Loucy (cell line): ENCODE measurements around the gene ELMO1.

Source experiments
- H2AFZ ChIP-seq: fragments of 200-600 bp; sonication (generic); 2 replicates; pipeline ENCODE4 v1.6.0; 2016; ENCODE audit warnings: antibody characterized with exemption, mild to moderate bottlenecking, low read length, moderate library complexity
- H3F3A ChIP-seq: fragments of 200-600 bp; 2 replicates; pipeline ENCODE4 v1.6.0; 2016; ENCODE audit warnings: antibody characterized with exemption, low read depth, mild to moderate bottlenecking
- H3K27me3 ChIP-seq: fragments of 200-600 bp; sonication (generic); 2 replicates; pipeline ENCODE4 v1.6.1; 2014; ENCODE audit warnings: low read length, mild to moderate bottlenecking; ENCODE audit not compliant: insufficient read depth, poor library complexity, severe bottlenecking
- H3K36me3 ChIP-seq: fragments of 200-600 bp; sonication (generic); 2 replicates; pipeline ENCODE4 v1.6.1; 2016; ENCODE audit warnings: low read length; ENCODE audit not compliant: insufficient read depth
- H3K4me1 ChIP-seq: fragments of 200-600 bp; sonication (generic); 2 replicates; pipeline ENCODE4 v1.5.1; 2014; ENCODE audit warnings: low read length, mild to moderate bottlenecking; ENCODE audit not compliant: insufficient read depth, poor library complexity, severe bottlenecking
- H3K4me2 ChIP-seq: fragments of 200-600 bp; sonication (generic); 2 replicates; pipeline ENCODE4 v1.6.0; 2014; ENCODE audit warnings: antibody characterized with exemption, low read length, low read depth, mild to moderate bottlenecking; ENCODE audit not compliant: poor library complexity, severe bottlenecking
- H3K4me3 ChIP-seq: fragments of 200-600 bp; sonication (generic); 2 replicates; pipeline ENCODE4 v1.5.1; 2014; ENCODE audit warnings: low read length, mild to moderate bottlenecking, mixed read lengths; ENCODE audit not compliant: poor library complexity, severe bottlenecking
- H3K79me2 ChIP-seq: fragments of 200-600 bp; sonication (generic); 2 replicates; pipeline ENCODE4 v1.6.1; 2014; ENCODE audit warnings: low read length; ENCODE audit not compliant: insufficient read depth
- H3K9ac ChIP-seq: fragments of 200-600 bp; sonication (generic); 2 replicates; pipeline ENCODE4 v1.6.0; 2014; ENCODE audit warnings: mild to moderate bottlenecking, low read depth, low read length, moderate library complexity; ENCODE audit not compliant: poor library complexity, severe bottlenecking
- H3K9me2 ChIP-seq: fragments of 200-600 bp; sonication (generic); replicated peaks from 2 replicates; pipeline ENCODE4 v1.6.1; 2016; ENCODE audit warnings: low read depth, low read length, mixed read lengths
- H3K9me3 ChIP-seq: fragments of 200-600 bp; sonication (generic); 2 replicates; pipeline ENCODE4 v1.6.1; 2014; ENCODE audit warnings: mild to moderate bottlenecking, antibody characterized with exemption, low read length, low read depth; ENCODE audit not compliant: insufficient read depth
- H4K20me1 ChIP-seq: fragments of 200-600 bp; sonication (generic); 2 replicates; pipeline ENCODE4 v1.6.0; 2014; ENCODE audit warnings: antibody characterized with exemption, low read length, mild to moderate bottlenecking; ENCODE audit not compliant: insufficient read depth, poor library complexity, severe bottlenecking
- CTCF ChIP-seq: fragments of 200-600 bp; sonication (generic); conservative IDR thresholded peaks from 2 replicates; pipeline ENCODE4 v1.5.1; 2014; ENCODE audit warnings: mild to moderate bottlenecking, antibody characterized with exemption, low read length
- EZH2phosphoT487 ChIP-seq: fragments of 200-600 bp; IDR thresholded peaks from 2 replicates; pipeline ENCODE4 v1.6.1; 2018; ENCODE audit warnings: antibody characterized with exemption, mild to moderate bottlenecking, moderate library complexity, borderline replicate concordance

ELMO1 gene

GRCh38 chr7:37475646-37476045, 27.0 kb upstream of the ELMO1 start:
- H3F3A ChIP-seq: no peaks in the 10 kb centered on the region
- no peaks in the 10 kb centered on the region for H3K27me3 ChIP-seq
- H3K36me3 ChIP-seq: no peaks in the 10 kb centered on the region
- H3K9ac ChIP-seq: no peak overlapping the region
- H3K9me2 ChIP-seq: no peaks in the 10 kb centered on the region
- TF ChIP-seq CTCF (no peak), EZH2phosphoT487 (no peak)
- no peak overlapping the region for H2AFZ ChIP-seq
- H4K20me1 ChIP-seq: no peaks in the 10 kb centered on the region
- H3K4me2 ChIP-seq: no peak overlapping the region
- H3K79me2 ChIP-seq: no peaks in the 10 kb centered on the region
- H3K9me3 ChIP-seq: no peaks in the 10 kb centered on the region
- no peaks in the 10 kb centered on the region for H3K4me1 ChIP-seq
- H3K4me3 ChIP-seq: no peak overlapping the region

DNA sequence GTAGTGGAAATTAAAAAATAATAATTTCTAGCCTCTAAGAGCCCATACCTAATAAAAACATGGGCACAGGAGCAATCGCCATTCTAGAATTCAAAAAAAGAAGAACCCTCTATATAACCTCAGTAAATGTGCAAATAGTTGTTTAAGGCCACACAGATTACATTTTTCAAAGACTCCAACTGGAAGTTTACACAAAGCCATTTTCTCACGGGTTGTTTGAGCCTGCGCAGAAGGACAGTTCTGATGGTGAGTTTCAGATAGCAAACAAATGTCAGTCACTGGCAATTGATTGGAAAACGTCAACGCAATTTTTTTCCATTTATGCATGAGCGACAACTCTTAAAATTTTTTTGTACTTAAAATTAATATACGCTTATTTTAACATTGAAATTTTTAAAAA, 23.0 kb upstream of the ELMO1 start:
- Histone ChIP-seq H3F3A (no peaks in the 10 kb centered on the region), H2AFZ (no peak overlapping the region), H3K4me1 (no peaks in the 10 kb centered on the region)

GRCh38 chr7:37467002-37467401, 18.3 kb upstream of the ELMO1 start:
- H3K79me2 ChIP-seq: no peaks in the 10 kb centered on the region
- no peaks in the 10 kb centered on the region for H3K4me1 ChIP-seq
- no peaks in the 10 kb centered on the region for H4K20me1 ChIP-seq
- no peaks in the 10 kb centered on the region for H3K9me2 ChIP-seq
- H2AFZ ChIP-seq: no peak overlapping the region
- H3F3A ChIP-seq: no peaks in the 10 kb centered on the region
- no peak for TF ChIP-seq EZH2phosphoT487
- no peak for TF ChIP-seq CTCF
- H3K9me3 ChIP-seq: no peaks in the 10 kb centered on the region
- H3K36me3 ChIP-seq: no peaks in the 10 kb centered on the region
- H3K27me3 ChIP-seq: no peaks in the 10 kb centered on the region
- no peak overlapping the region for H3K9ac ChIP-seq
- H3K4me2 ChIP-seq: no peak overlapping the region
- H3K4me3 ChIP-seq: no peak overlapping the region

More for the DNA sequence above, 23.0 kb upstream of the ELMO1 start:
- Histone ChIP-seq H3K79me2 (no peaks in the 10 kb centered on the region), H3K36me3 (no peaks in the 10 kb centered on the region), H3K9ac (no peak overlapping the region), H3K9me2 (no peaks in the 10 kb centered on the region), H4K20me1 (no peaks in the 10 kb centered on the region), H3K9me3 (no peaks in the 10 kb centered on the region), H3K4me3 (no peak overlapping the region), H3K4me2 (no peak overlapping the region), H3K27me3 (no peaks in the 10 kb centered on the region)
- TF ChIP-seq CTCF (no peak), EZH2phosphoT487 (no peak)
